Lower leg skin (tissue), 4 donors: ENCODE measurements around the gene PLIN3. TPM values are rescaled to one million over a fixed set of nuclear protein-coding genes. Genes with fewer than 3 reads are reported as not detected.
A peak's percentile ranks its signal among the peaks of the same experiment; 100 is the strongest.

Experiments
- DNase-seq, 2 donors: peaks; one replicate each; pipeline ENCODE4 v3.0.0-alpha.2; 2019; ENCODE audit warnings: low spot score in 2 of 2
- H3K4me3 ChIP-seq: fragments of 200-600 bp; sonication (generic); 2 replicates; pipeline ENCODE4 v1.5.1; 2017; ENCODE audit warnings: mild to moderate bottlenecking, low read depth; ENCODE audit not compliant: poor library complexity, severe bottlenecking
- CTCF ChIP-seq, 3 donors: fragments of 450-650 bp; IDR thresholded peaks; one replicate each; pipeline ENCODE4 v1.5.1; 2016; ENCODE audit warnings: antibody characterized with exemption in 3 of 3, mild to moderate bottlenecking in 3 of 3, moderate library complexity in 2 of 3
- POLR2A ChIP-seq, 2 donors: fragments of 450-650 bp; IDR thresholded peaks; one replicate each; pipeline ENCODE4 v1.6.1; 2016 to 2017; ENCODE audit warnings: antibody characterized with exemption in 2 of 2, mild to moderate bottlenecking in 1 of 2, moderate library complexity in 1 of 2
- WGBS, 2 donors: methylation state at CpG; one replicate each; pipeline ENCODE4 v1.1.5; 2018; 5-methylcytosine and 5-hydroxymethylcytosine counted together
- intact Hi-C: fragments of 100-400 bp; cut with DNase I; formaldehyde crosslinking; loops from one replicate; pipeline ENCODE4 v1.15.0; 2023; ENCODE audit warnings: low total_unique reads
- total RNA-seq, 4 donors: library from RNA; depleted of rRNA; stranded (reverse); fragments of >200 nt; gene quantifications; one replicate each; pipeline ENCODE4 v1.1.0, GENCODE V29; 2016

The PLIN3 gene
- total RNA-seq, 4 donors from 2014 or later: 59.6 to 92.3 (median 68.5) TPM

DNA sequence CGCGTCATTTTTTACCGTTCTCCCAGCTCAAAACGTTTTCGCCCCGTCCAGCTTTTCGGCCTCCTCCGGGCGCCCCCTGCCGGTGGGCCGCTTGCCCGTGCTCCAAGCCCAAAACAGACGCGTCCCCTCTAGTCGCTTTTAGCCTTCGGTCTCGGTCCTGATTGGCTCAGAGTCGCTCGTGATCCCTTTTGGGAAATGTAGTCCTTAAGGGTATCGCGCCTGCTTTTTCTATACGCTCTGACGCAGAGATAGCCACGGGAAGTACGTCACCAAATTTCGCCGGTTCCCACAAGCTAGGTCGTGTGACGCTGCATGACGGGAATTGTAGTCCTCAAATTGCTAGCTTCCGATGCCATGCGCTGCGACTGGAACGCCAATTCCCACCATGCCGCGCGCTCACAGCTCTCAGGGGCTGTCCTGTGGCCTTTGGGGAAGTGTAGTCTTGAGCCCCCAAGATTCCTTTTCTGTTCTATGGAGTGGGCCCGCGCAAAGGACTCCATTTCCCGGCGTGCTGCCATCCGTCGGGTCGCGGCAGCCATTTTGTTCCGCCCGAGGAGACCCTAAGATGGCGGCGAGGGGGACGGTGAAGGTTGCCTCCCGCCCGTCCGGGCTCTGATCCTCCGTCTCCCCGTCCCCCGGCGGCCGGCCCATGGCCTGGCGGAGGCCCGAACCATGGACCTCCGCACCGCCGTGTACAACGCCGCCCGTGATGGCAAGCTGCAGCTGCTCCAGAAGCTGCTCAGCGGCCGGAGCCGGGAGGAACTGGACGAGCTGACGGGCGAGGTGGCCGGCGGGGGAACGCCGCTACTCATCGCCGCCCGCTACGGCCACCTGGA lies 76.1 kb downstream of the PLIN3 start, which contains the start of gene FEM1A:
Gene FEM1A, plus strand, starts transcription at position 552 of the 836 bp plus-strand sequence. Its CDS starts 121 bp downstream, at position 673.
- 0 to 1% methylated on average over 44 to 56 of the region's 80 CpGs for WGBS, 2 donors
- intact Hi-C loops: no loop called here
- TF ChIP-seq CTCF (IDR thresholded peaks at IDR 0.05) (peak in 1 of 3 donors; percentile 95), POLR2A (IDR thresholded peaks at IDR 0.05) (no peak)
- peak within 1 kb of the TSS; percentile 79 for H3K4me3 ChIP-seq
- DNase-seq: peak; percentile 100

Other genes starting within 250 kb of the PLIN3 start
- gene TNFAIP8L1, start 228.2 kb downstream of the PLIN3 start, total RNA-seq: 10 to 100 TPM in 1 of 4 donors, 1 to 10 TPM in 3; 3.1 to 11.6 (median 7.0) TPM
- gene MYDGF, start 197.3 kb downstream of the PLIN3 start, total RNA-seq: 10 to 100 TPM; 25.9 to 56.0 (median 29.6) TPM
- gene DPP9, start 143.8 kb downstream of the PLIN3 start, total RNA-seq: 100 to 1,000 TPM in 1 of 4 donors, 10 to 100 TPM in 3; 76.7 to 125 (median 86.6) TPM
- 10 to 100 TPM; 46.4 to 55.3 (median 49.9) TPM for gene FEM1A, start 75.9 kb downstream of the PLIN3 start, total RNA-seq
- 10 to 100 TPM in 3 of 4 donors, 1 to 10 TPM in 1; 8.0 to 34.4 (median 15.3) TPM for gene TICAM1, start 36.0 kb downstream of the PLIN3 start, total RNA-seq
- gene ARRDC5, start 35.2 kb upstream of the PLIN3 start, total RNA-seq: 1 to 10 TPM in 1 of 4 donors, not detected in 3; 1.4 TPM
- 1 to 10 TPM in 2 of 4 donors, under 1 TPM in 2; 0.53 to 2.4 (median 1.1) TPM for gene UHRF1, start 41.8 kb upstream of the PLIN3 start, total RNA-seq
- 10 to 100 TPM; 40.1 to 71.4 (median 51.3) TPM for gene KDM4B, start 101.4 kb upstream of the PLIN3 start, total RNA-seq